ENCODE results near the gene SHB.

- no peak for TF ChIP-seq CTCF (IDR thresholded peaks at IDR 0.05)
- TF ChIP-seq ZFX (IDR thresholded peaks at IDR 0.05; ENCODE audit: borderline replicate concordance), result no peak
These were observed 153.0 kb downstream of the SHB start for GRCh38 chr9:37915911-37916470.

Data from 22Rv1 (cell line).